Measurements from ENCODE around the gene UTF1.

Gene UTF1

DNA sequence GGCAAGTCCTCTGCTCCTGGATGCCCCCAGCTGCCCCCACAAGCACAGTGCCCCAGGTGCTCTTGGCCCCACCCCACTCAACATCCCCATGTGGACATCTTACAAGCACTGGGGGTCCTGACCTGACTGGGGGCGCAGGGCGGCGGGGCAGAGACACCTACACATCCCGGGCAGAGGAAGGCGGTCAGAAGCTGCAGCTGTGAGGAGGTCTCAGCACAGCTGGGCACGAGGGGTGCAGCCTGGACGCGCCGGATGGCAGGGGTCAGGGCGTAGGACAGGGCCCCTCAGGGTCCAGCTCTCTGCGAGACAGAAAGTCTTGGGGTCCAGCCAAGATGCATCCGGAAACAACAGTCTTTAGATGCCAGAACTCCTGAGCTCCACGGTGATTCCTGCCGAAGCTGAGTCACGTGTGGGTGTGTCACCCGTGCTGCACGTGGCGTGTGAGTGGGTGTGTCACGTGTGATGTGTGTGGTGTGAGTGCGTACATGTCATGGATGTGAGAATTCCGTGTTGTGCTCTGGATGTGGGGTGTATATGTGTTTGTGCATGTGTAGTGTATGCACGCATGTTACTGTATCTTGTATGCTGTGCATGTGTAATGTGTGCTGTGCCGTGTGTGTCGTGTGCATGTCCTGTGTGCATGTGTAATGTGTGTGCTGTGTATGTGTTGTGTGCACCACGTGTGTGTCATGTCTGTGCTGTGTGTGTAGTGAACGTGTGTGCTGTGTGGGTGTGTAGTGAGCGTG lies 12.8 kb downstream of the UTF1 start:
- DNase-seq (ENCODE audit: low read depth, low spot score) = no peak

DNA sequence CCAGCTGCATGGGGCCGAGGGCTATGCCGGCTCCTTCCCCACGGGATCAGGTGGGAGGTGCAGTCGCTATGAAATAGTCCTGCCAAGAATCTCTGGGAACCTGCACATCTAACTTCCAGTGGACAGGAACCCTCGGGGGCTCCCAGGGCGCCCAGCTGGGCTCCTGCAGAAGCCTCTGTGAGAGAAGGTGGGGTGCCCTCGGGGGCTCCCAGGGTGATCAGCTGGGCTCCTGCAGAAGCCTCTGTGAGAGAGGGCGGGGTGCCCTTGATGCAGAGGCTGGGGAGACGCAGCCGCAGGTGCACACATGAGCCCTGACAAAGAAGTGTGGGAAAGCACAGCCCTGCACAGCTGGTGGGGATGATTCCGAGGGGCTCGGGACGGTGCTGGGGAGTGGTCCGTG lies 13.6 kb downstream of the UTF1 start:
- no peak for DNase-seq (ENCODE audit: low read depth, low spot score)
- H3K27ac ChIP-seq = no peak overlapping the region

More for the DNA sequence above, 12.8 kb downstream of the UTF1 start:
- H3K27ac ChIP-seq = no peak overlapping the region

DNA sequence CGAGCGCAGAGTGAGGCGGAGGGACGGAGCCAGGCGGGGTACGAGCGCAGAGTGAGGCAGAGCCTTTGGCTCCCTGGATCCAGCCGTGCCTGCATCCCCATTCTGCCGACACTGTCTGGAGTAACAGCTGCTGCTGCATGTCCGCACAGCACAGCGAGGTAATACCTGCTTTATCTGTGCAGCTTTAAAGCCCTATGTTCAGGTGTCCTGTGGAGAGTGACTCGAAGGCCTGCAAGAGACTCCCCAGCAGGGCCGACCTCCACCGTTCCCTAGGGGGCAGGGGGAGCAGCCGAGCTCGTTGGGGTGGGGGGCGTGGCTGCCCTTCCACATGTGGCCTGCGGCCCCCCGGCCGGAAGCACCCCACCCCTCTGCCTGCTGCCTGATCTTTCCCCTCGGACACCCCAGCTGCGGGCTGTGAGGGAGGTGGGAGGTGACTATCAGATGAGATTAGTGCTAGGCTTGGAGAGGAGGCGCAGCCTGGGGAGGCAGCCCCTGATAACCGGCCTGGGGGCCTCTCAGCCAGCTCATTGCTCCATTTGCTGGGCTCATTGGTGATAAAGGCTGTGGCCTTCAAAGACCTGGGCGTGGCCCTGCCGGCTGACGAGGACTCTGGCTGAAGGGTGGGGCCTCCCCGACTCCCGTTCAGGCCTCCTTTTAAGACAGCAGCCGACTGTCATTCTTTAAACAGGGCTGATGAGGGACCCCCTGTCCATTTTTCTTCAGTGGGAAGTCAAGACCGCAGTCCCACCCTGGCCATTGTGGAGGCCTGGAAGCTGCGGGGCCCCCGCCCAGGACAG lies 15.6 kb downstream of the UTF1 start:
- no peak overlapping the region for H3K27ac ChIP-seq
- DNase-seq (ENCODE audit: low read depth, low spot score) = no peak

DNA sequence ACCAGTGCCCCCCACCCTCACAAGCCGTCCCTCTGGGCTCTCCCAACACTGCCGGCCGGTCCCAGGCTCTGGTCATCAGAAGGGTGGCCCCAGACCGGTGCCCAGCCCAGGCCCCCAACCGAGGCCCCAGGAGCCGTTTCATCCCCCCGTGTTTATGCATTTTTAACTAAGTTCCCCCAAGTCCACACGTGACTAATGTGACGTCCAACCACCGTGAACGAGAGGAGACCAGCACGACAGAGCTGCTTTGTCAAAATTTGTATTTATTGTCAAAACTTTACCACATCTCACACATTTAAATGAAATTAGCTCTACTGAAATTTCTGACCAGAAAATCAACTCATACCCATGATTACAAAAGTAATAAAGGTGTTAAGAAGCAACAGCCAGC lies 16.2 kb downstream of the UTF1 start:
- DNase-seq (ENCODE audit: low read depth, low spot score) = no peak
- no peak overlapping the region for H3K27ac ChIP-seq

DNA sequence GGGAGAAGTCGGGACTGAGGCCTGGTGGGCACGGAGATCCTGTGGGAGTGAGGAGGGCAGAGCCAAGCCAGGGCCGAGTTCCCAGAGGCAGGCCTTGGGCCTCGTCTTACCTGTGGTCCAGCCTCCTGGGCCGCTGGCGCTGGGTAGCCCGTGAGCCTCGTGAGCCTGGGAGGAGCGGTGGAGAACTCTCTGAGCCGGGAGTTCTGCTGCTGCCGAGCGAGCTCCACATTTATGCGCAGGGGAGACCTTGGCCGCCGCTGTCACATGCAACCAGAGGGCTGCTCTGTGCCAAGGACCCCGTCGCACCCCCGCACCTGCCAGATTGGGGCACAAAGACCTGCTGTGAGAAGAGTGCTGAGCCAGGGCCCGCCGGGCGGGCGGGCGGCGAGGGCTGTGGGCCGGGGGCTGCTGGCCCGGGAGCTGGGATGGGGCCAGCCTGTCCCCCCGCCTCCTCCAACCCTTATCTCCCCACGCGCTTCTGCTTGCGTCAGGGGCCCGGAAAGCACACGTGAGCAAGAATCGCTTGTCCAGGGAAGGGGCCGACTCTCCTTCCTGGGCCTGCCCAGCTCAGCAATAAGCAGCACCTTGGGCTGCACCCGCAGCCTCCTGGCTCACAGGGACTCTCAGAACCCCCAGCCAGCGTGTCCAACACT lies 17.8 kb downstream of the UTF1 start:
- no peak overlapping the region for H3K27ac ChIP-seq
- DNase-seq (ENCODE audit: low read depth, low spot score) = no peak

DNA sequence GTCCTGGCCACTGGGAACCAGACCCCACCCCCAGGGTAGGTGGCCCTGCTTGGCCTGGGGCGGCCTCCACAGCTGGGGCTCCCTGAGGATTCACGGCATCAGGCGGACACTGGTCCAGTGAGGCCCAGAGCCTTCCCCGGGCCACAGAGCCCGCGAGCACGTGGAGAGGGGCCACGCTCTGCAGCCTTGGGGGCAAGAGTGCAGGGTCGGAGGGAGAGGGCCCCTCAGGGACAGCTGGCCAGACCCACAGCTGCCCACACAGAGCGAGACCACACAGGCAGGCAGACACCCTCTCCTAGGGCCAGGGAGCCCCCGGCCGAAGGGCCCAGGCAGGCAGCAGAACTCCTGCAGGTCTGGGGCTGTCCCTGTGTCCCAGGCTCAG lies 18.3 kb downstream of the UTF1 start:
- no peak overlapping the region for H3K27ac ChIP-seq

DNA sequence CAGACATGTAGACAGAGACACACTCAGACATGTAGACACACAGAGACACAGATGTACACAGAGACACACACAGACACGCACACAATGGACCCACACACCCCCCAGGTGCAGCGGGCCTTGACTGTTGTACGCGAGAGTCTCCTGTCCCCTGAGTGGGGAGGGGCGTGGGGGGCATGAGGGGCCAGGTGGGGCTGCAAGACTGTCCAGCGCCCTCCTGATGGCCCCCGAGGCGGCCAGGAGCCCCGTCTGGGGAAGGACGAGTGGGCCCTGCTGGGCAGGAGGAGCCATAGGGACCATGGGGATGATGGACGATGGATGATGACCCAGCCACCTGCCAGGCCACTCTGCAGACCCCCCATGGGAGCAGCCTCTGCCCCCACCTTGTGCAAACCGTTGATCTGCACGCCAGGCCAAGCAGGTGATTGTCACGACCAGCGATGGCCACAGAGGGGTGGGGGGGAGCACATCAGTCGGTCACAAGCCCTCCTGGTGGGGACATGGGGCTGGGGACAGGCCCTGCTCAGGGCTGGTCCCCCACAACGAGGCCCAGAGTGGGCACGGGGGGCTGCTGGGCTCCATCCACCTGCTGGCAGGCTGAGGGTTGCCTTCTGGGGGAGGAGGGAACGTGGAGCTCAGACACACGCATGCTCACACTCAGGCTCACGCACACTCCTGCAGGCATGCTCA lies 19.2 kb downstream of the UTF1 start:
- no peak for DNase-seq (ENCODE audit: low read depth, low spot score)
- H3K27ac ChIP-seq = no peak overlapping the region

More for the DNA sequence above, 18.3 kb downstream of the UTF1 start:
- DNase-seq (ENCODE audit: low read depth, low spot score) = no peak

DNA sequence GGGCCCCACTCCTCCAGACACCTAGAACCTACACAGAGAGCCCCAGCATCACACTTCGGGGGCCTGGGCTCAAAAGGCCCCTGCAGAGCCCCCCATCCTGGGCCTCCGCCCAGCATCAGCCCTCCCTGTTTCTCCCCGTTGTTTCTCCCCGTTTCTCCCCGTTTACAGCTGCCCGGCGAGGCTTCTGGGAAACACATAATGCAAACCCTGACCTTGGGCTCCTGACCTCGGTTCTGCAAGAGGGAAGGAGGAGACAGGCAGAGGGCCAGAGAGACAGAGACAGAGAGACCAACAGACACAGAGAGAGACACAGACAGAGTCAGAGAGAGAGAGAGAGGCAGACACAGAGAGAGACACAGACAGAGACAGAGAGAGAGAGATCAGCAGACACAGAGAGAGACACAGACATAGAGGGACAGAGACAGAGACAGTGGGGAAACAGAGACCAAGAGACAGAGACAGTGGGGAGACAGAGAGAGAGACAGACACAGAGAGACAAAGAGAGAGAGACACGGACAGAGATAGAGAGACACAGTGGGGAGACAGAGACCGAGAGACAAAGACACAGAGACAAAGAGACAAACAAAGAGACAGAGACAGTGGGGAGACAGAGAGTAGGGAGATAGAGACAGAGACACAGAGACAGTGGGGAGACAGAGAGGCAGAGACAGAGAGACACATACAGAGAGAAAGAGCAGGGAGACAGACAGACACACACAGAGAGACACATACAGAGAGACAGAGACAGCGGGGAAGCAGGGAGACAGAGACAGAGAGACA lies 20.1 kb downstream of the UTF1 start:
- no peak for DNase-seq (ENCODE audit: low read depth, low spot score)
- H3K27ac ChIP-seq = no peak overlapping the region

DNA sequence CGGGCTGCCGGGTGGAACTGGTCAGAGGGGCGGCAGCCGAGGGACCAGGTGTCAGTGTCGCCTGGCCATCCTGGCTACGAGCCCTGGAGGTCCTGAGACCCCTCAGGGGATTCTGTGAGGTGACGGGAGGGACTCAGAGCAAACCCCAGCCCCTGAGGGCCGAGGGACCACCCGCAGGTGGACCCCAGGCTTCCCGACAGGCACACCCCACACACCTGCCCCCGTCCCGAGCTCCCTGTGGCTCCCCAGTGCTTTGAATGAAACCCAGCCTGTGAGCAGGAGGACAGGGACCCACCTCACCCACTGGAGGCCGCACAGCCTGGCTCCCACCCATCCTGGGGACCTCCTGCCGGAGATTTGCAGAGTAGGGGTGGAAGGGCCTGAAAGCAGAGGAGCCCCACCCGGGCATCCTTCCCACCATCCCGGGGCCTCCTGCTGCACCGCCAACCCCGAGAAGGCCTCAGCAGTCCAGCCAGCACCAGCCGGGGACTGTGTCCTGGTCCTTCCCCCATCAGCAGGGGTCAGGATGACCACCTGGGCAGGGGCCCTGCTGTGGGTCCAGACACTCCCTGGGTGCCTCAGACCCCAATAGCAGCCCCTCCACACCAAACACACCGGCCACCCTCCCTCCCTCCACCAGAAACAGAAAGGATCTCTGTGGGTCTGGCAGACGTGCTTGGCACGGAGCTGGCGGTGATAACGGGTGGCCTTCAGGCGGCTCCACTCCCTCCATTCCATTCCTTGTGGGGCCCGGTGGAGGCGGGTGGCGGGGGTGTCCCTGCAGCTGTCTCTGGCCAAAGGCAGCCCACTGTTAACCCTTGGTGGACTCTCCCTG lies 21.6 kb downstream of the UTF1 start:
- no peak overlapping the region for H3K27ac ChIP-seq
- DNase-seq (ENCODE audit: low read depth, low spot score) = no peak

DNA sequence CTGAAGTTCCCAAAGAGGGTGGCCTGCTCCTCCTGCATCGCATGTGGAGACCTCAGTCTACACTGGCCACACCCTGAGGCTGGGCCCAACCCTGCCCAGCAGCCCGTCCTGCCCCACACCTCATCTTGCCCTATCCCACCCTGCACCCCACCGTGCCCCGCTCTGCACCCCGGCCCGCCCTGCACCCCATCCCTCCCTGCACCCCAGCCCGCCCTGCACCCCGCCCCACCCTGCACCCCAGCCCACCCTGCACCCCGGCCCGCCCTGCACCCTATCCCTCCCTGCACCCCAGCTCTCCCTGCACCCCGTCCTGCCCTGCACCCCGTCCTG lies 22.2 kb downstream of the UTF1 start:
- no peak overlapping the region for H3K27ac ChIP-seq
- no peak for DNase-seq (ENCODE audit: low read depth, low spot score)

DNA sequence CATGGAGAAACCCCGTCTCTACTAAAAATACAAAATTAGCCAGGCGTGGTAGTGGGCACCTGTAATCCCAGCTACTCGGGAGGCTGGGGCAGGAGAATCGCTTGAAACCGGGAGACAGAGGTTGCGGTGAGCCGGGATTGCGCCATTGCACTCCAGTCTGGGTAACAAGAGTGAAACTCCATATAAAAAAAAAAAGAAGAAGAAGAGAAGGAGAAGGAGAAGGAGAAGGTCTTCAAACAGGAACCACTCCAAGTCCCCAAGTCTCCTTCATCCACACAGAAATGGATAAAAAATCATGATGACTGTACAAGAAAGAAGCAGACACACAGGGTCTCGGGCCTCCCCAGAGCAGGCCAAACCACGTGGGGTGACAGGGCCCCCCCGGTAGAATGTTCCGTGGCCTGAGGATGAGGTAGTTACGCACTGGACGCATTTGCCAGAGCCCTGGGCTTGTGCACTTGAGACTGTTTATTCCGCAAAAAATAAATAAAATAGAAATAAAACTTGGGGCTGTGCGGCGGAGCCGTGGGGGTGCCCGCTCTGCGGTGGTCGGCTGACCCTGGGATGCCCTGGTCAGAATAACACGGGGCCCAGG lies 23.4 kb downstream of the UTF1 start:
- no peak for DNase-seq (ENCODE audit: low read depth, low spot score)
- H3K27ac ChIP-seq = no peak overlapping the region

DNA sequence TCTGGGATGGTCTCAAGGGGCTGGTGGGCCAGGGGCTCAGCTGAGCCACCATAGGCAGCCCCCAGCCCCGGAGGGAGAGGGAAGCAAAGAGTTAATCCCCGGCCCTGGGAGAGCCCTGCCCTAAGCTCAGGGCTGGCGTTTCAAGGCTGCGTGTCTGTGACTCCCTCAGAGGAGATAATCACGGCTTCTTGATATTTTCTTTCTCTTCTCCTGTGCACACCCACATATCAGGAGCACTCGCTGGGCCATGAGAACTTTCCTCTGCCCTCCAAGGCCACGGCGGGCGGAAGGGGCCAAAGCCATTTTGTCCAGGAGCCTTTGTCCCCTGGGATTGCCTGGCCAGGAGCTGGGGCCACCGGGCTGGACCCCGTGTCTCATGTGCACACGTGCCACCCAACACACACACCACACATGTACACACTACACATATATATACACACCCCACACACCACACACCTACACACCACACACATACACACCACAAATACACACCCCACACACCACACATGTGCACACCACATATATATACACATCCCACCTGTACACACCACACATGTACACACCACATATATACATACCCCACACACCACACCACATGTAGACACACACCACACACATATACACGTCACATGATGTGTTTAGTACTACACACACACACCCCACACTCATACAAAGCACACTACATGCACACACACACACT lies 24.6 kb downstream of the UTF1 start:
- H3K27ac ChIP-seq = no peak overlapping the region
- no peak for DNase-seq (ENCODE audit: low read depth, low spot score)

DNA sequence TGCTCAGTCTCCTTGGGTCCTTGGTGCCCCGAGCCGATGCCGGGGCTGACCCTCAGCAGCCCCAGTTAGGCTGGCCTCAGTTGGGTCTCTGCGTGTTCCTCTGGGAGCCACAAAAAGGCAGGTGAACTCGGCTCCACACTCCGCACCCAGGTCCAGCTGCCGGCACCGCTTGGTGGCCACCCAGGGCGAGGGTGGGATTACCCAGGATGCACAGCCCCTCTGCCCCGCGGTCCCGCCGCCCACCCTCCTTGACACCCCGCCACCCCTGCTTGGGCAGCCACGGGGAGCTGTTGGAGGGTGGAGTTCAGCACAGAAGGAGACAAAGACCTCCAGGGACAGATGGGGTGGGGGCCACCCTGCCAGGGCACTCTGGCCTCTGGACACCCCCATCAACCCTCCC lies 25.3 kb downstream of the UTF1 start:
- no peak for DNase-seq (ENCODE audit: low read depth, low spot score)
- no peak overlapping the region for H3K27ac ChIP-seq

DNA sequence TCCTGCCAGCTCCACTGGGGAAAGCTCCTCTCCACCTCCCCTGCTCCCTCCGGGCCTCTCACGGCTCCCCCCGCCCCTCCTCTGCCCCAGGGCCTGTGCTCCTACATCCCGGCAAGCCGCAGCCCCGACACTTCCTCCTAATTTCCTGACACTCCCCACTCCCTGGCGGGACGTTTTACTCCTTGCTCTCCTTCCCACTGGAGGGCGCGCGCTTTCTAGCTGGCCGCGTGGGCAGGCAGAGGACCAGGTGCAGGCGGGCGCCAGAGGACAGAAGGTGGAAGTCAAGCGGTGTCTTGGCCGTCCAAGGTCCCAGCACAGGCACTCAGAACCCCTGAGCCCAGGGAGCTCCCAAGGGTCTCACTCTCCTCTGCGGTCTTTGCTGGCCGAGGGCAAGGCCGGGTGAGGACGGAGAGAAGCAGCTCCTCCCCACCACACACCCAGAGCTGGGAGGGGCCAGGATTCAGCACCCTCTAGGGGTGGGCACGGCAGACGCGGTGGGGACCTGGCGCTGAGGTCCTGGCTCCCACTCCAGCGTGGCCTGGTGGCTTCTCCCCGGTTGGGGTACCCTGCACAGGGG lies 27.6 kb downstream of the UTF1 start:
- peak overlapping the region; percentile 79 for H3K27ac ChIP-seq
- DNase-seq (ENCODE audit: low read depth, low spot score) = no peak

DNA sequence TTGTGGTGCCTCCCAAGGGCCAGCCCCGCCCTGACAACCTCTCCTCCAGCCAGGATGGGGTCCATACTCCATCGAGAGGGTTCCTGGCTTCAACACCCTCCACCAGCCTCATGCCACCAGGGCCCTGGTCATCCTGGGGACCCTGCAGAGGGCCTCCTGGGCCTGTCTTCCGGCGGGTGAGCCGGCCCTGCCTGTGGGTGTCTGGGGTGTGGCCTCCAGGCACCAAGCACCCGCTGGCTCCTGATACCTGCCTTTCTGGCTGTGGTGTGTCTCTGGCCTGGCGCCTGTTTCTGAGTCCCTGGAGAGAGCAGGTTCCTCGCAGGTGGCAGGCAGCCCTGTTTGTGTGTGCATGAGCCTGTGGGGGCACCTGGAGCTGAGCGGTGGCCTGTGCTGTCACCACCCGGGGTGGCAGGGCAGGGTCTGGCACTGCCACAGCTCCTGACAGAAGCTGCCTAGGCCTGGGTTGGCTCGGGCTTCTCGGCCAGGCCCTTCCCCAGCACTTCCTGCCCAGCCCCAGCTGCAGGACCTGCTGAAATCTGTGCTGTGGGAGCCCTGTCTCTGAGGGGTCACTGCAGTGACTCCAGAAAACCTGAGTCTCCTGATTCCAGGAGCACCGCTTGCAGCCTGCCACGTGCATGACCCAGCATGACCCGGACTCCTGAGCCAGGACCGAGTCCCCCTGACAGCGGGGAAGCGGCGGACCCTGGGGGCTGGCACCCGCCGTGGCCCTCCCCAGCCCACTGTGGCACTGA lies 28.2 kb downstream of the UTF1 start:
- peak overlapping the region; percentile 79 for H3K27ac ChIP-seq
- DNase-seq (ENCODE audit: low read depth, low spot score) = peak; percentile 31

DNA sequence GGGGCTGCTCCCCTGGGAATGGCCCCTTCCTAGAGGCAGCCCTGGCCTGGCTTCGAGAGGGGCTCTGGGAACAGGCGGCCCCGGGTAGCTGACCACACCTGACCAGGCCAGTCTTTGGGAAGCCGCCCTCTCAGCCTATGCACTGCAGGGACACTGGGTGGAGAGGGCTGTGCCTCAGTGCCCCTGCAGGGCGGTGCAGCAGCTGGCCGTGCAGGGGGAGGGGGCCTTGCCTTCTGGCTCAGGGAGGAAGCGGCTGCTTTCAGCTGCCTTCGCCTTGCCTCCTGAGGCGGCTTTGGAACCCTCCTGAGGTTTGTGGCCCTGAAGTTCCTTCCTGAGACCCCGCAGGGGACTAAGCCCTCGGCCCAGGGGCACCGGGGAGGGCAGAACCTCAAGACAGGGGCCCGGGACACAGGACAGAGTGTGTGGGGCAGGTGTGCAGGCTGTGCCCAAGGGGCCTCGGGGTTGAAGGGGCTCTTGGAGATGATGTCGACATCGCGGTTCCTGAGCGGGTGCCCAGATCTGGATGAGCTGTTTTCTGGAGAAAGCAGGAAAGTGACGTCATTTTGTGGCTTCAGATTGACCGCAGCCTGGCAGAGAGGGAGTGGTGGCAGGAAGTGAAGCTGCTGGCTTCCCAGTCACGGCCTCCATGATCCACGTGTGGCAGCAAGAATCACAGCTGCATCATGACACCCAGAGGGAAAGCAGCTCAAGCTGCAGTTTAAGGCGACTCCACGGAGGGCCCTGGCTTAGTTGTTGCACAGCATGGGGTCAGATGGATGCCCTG lies 29.0 kb downstream of the UTF1 start:
- DNase-seq (ENCODE audit: low read depth, low spot score) = peak; percentile 97
- H3K27ac ChIP-seq = peak overlapping the region; percentile 79
